HepG2 (cell line): ENCODE data around the gene CNPY4. TPM values are rescaled to one million over a fixed set of nuclear protein-coding genes. Genes with fewer than 3 reads are reported as not detected.
A peak's percentile ranks its signal among the peaks of the same experiment; 100 is the strongest.

ENCODE experiments used
- ARNT ChIP-seq: fragments of 450-650 bp; IDR thresholded peaks from 2 replicates; pipeline ENCODE4 v1.6.1; 2017
- DRAP1 ChIP-seq: IDR thresholded peaks from 2 replicates; pipeline ENCODE4 v1.6.1; 2016; ENCODE audit warnings: missing genetic modification reagents, missing compliant biosample characterization
- ELF3 ChIP-seq: IDR thresholded peaks from 2 replicates; pipeline ENCODE4 v1.6.1; 2016; ENCODE audit warnings: missing genetic modification reagents, missing compliant biosample characterization
- MAFF ChIP-seq: IDR thresholded peaks from 2 replicates; pipeline ENCODE4 v1.6.1; 2011; ENCODE audit warnings: low read depth, low read length, improper control_type of control experiment
- MIER2 ChIP-seq: IDR thresholded peaks from 2 replicates; pipeline ENCODE4 v1.6.1; 2016; ENCODE audit warnings: missing biosample characterization, missing genetic modification reagents
- MTF2 ChIP-seq: sonication (generic); formaldehyde crosslinking; IDR thresholded peaks from 2 replicates; pipeline ENCODE4 v1.5.0; 2020; ENCODE audit warnings: missing genetic modification reagents, borderline replicate concordance
- NFE2L2 ChIP-seq: fragments of 150-350 bp; IDR thresholded peaks from 2 replicates; pipeline ENCODE4 v1.6.1; 2014; ENCODE audit warnings: low read length
- RBM39 ChIP-seq: fragments of 200-400 bp; formaldehyde crosslinking; IDR thresholded peaks from one replicate; pipeline ENCODE4 v1.6.1; 2018; ENCODE audit warnings: antibody characterized with exemption, mild to moderate bottlenecking, low read depth, low read length; ENCODE audit not compliant: poor library complexity, severe bottlenecking
- STAG1 ChIP-seq: sonication (generic); formaldehyde crosslinking; IDR thresholded peaks from 2 replicates; pipeline ENCODE4 v1.4.0; 2020; ENCODE audit warnings: missing genetic modification reagents
- ZNF33B ChIP-seq: sonication (generic); formaldehyde crosslinking; IDR thresholded peaks from 2 replicates; pipeline ENCODE4 v1.5.1; 2020; ENCODE audit warnings: mild to moderate bottlenecking, missing genetic modification reagents
- ZNF567 ChIP-seq: sonication (generic); formaldehyde crosslinking; IDR thresholded peaks from 2 replicates; pipeline ENCODE4 v1.8.1; 2023; ENCODE audit warnings: mild to moderate bottlenecking, missing genetic modification reagents, borderline replicate concordance
- ZNF616 ChIP-seq: sonication (generic); formaldehyde crosslinking; IDR thresholded peaks from 2 replicates; pipeline ENCODE4 v1.5.0; 2020; ENCODE audit warnings: low read depth, mild to moderate bottlenecking, missing genetic modification reagents
- ZNF766 ChIP-seq: sonication (generic); formaldehyde crosslinking; IDR thresholded peaks from 2 replicates; pipeline ENCODE4 v1.5.0; 2020; ENCODE audit warnings: missing genetic modification reagents, borderline replicate concordance
- ZSCAN12 ChIP-seq: sonication (generic); formaldehyde crosslinking; IDR thresholded peaks from 2 replicates; pipeline ENCODE4 v1.9.0; 2021; ENCODE audit warnings: mild to moderate bottlenecking, missing genetic modification reagents
- ZSCAN31 ChIP-seq: sonication (generic); formaldehyde crosslinking; IDR thresholded peaks from 2 replicates; pipeline ENCODE4 v1.5.0; 2020; ENCODE audit warnings: low read depth, mild to moderate bottlenecking, missing genetic modification reagents
- polyA plus RNA-seq, 8 experiments: library from polyadenylated mRNA; depleted of rRNA in 3 of 8; stranded (reverse) in 7 of 8; unstranded in 1 of 8; fragments of >200 nt; fragmentation: Illumina TruSeq in 4 of 8; extraction: Trizol in 4 of 8; gene quantifications; 2 replicates each; pipeline versions ENCODE4 v1.2.1 to v1.2.3, GENCODE V29; 2011 to 2016; ENCODE audit warnings: low read depth in 4 of 8, missing spikeins in 1 of 8, mixed read lengths in 1 of 8; ENCODE audit not compliant: insufficient read depth in 1 of 8
- total RNA-seq, 5 experiments: library from RNA; depleted of rRNA; stranded (reverse); fragments of >200 nt; fragmentation: Illumina TruSeq; extraction: Trizol; gene quantifications; 2 replicates each; pipeline ENCODE4 v1.2.3, GENCODE V29; 2016; ENCODE audit warnings: low read depth in 1 of 5
- TF ChIP-seq, protein P1 (sequence below): sonication (generic); formaldehyde crosslinking; IDR thresholded peaks from 2 replicates; pipeline ENCODE4 v1.4.0; 2020; ENCODE audit warnings: missing genetic modification reagents
- TF ChIP-seq, protein P2 (sequence below): sonication (generic); formaldehyde crosslinking; IDR thresholded peaks from 2 replicates; pipeline ENCODE4 v1.9.0; 2022; ENCODE audit warnings: missing genetic modification reagents, mild to moderate bottlenecking, borderline replicate concordance
- TF ChIP-seq, protein P3 (sequence below): sonication (generic); formaldehyde crosslinking; conservative IDR thresholded peaks from 2 replicates; pipeline ENCODE4 v1.4.0; 2020; ENCODE audit warnings: mild to moderate bottlenecking, missing genetic modification reagents, moderate library complexity

CNPY4 gene
- total and polyA plus RNA-seq, 2 of the 13 experiments (the other 11 are each of a cell fraction or from before 2014, with no cell fraction given), result 6.2 to 12.7 TPM

GRCh38 chr7:100119072-100119969 lies at the start of gene CNPY4, which contains the start of gene TAF6 (continued):
- TF ChIP-seq ZSCAN12 (CRISPR knock-in tag) (no peak; the same call in 1 of the 2 replicates), ZNF567 (no peak), ELF3 (0 out of 2 replicates have a peak, but pooled peaks have one; percentile 34), DRAP1 (CRISPR knock-in tag) (peak; percentile 67), NFE2L2 (0 out of 2 replicates have a peak, but pooled peaks have one; percentile 24), ZNF766 (peak; percentile 86; the same call in 1 of the 2 replicates), RBM39 (peak; percentile 33), ZNF616 (CRISPR knock-in tag) (peak; percentile 69; the same call in 1 of the 2 replicates), MIER2 (no peak), ZNF33B (CRISPR knock-in tag) (no peak), ARNT (no peak), MTF2 (CRISPR knock-in tag) (no peak; the same call in 1 of the 2 replicates), ZSCAN31 (CRISPR knock-in tag) (peak; percentile 63; the same call in 1 of the 2 replicates), MAFF (no peak), STAG1 (CRISPR knock-in tag) (no peak)
- TF ChIP-seq, protein P1, sequence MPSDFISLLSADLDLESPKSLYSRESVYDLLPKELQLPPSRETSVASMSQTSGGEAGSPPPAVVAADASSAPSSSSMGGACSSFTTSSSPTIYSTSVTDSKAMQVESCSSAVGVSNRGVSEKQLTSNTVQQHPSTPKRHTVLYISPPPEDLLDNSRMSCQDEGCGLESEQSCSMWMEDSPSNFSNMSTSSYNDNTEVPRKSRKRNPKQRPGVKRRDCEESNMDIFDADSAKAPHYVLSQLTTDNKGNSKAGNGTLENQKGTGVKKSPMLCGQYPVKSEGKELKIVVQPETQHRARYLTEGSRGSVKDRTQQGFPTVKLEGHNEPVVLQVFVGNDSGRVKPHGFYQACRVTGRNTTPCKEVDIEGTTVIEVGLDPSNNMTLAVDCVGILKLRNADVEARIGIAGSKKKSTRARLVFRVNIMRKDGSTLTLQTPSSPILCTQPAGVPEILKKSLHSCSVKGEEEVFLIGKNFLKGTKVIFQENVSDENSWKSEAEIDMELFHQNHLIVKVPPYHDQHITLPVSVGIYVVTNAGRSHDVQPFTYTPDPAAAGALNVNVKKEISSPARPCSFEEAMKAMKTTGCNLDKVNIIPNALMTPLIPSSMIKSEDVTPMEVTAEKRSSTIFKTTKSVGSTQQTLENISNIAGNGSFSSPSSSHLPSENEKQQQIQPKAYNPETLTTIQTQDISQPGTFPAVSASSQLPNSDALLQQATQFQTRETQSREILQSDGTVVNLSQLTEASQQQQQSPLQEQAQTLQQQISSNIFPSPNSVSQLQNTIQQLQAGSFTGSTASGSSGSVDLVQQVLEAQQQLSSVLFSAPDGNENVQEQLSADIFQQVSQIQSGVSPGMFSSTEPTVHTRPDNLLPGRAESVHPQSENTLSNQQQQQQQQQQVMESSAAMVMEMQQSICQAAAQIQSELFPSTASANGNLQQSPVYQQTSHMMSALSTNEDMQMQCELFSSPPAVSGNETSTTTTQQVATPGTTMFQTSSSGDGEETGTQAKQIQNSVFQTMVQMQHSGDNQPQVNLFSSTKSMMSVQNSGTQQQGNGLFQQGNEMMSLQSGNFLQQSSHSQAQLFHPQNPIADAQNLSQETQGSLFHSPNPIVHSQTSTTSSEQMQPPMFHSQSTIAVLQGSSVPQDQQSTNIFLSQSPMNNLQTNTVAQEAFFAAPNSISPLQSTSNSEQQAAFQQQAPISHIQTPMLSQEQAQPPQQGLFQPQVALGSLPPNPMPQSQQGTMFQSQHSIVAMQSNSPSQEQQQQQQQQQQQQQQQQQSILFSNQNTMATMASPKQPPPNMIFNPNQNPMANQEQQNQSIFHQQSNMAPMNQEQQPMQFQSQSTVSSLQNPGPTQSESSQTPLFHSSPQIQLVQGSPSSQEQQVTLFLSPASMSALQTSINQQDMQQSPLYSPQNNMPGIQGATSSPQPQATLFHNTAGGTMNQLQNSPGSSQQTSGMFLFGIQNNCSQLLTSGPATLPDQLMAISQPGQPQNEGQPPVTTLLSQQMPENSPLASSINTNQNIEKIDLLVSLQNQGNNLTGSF (CRISPR knock-in tag), result peak; percentile 47; the same call in 1 of the 2 replicates
- TF ChIP-seq, protein P2, sequence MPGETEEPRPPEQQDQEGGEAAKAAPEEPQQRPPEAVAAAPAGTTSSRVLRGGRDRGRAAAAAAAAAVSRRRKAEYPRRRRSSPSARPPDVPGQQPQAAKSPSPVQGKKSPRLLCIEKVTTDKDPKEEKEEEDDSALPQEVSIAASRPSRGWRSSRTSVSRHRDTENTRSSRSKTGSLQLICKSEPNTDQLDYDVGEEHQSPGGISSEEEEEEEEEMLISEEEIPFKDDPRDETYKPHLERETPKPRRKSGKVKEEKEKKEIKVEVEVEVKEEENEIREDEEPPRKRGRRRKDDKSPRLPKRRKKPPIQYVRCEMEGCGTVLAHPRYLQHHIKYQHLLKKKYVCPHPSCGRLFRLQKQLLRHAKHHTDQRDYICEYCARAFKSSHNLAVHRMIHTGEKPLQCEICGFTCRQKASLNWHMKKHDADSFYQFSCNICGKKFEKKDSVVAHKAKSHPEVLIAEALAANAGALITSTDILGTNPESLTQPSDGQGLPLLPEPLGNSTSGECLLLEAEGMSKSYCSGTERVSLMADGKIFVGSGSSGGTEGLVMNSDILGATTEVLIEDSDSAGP (CRISPR knock-in tag), result peak; percentile 99
- TF ChIP-seq, protein P3, sequence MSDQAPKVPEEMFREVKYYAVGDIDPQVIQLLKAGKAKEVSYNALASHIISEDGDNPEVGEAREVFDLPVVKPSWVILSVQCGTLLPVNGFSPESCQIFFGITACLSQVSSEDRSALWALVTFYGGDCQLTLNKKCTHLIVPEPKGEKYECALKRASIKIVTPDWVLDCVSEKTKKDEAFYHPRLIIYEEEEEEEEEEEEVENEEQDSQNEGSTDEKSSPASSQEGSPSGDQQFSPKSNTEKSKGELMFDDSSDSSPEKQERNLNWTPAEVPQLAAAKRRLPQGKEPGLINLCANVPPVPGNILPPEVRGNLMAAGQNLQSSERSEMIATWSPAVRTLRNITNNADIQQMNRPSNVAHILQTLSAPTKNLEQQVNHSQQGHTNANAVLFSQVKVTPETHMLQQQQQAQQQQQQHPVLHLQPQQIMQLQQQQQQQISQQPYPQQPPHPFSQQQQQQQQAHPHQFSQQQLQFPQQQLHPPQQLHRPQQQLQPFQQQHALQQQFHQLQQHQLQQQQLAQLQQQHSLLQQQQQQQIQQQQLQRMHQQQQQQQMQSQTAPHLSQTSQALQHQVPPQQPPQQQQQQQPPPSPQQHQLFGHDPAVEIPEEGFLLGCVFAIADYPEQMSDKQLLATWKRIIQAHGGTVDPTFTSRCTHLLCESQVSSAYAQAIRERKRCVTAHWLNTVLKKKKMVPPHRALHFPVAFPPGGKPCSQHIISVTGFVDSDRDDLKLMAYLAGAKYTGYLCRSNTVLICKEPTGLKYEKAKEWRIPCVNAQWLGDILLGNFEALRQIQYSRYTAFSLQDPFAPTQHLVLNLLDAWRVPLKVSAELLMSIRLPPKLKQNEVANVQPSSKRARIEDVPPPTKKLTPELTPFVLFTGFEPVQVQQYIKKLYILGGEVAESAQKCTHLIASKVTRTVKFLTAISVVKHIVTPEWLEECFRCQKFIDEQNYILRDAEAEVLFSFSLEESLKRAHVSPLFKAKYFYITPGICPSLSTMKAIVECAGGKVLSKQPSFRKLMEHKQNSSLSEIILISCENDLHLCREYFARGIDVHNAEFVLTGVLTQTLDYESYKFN, result no peak
